Gastroesophageal sphincter (tissue), 4 donors: ENCODE measurements around the gene G6PC3. TPM values are rescaled to one million over a fixed set of nuclear protein-coding genes. Genes with fewer than 3 reads are reported as not detected.
A peak's percentile ranks its signal among the peaks of the same experiment; 100 is the strongest.

ENCODE experiments used
- ATAC-seq: fragments of 150-250 bp; one replicate; pipeline ENCODE4 v1.9.1; 2016; ENCODE audit warnings: mild to moderate bottlenecking, moderate library complexity
- H3K27ac ChIP-seq, 4 donors: fragments of 200-600 bp; sonication (generic) in 3 of 4; 1 replicate in 3 of 4; 2 replicates in 1 of 4; pipeline ENCODE4 v1.5.1; 2016 to 2019
- H3K27me3 ChIP-seq: fragments of 200-600 bp; sonication (generic); one replicate; pipeline ENCODE4 v1.5.1; 2019
- H3K36me3 ChIP-seq, 2 donors: fragments of 200-600 bp; sonication (generic); one replicate each; pipeline ENCODE4 v1.5.1; 2019; ENCODE audit warnings: control low read depth in 1 of 2
- H3K4me1 ChIP-seq, 3 donors: fragments of 200-600 bp; sonication (generic); 1 replicate in 2 of 3; 2 replicates in 1 of 3; pipeline ENCODE4 v1.5.1; 2016 to 2019; ENCODE audit warnings: control low read depth in 2 of 3
- H3K4me3 ChIP-seq, 2 donors: fragments of 200-600 bp; sonication (generic); one replicate each; pipeline ENCODE4 v1.5.1; 2019; ENCODE audit warnings: mild to moderate bottlenecking in 1 of 2, moderate library complexity in 1 of 2
- H3K9me3 ChIP-seq, 3 donors: fragments of 200-600 bp; sonication (generic); one replicate each; pipeline ENCODE4 v1.5.1; 2017 to 2019; ENCODE audit warnings: control low read depth in 2 of 3
- EP300 ChIP-seq: sonication (generic); formaldehyde crosslinking; IDR thresholded peaks from one replicate; pipeline ENCODE4 v1.6.1; 2017; ENCODE audit warnings: antibody characterized with exemption, mild to moderate bottlenecking
- POLR2A ChIP-seq, 2 donors: fragments of 450-650 bp; IDR thresholded peaks; one replicate each; pipeline ENCODE4 v1.6.1; 2017; ENCODE audit warnings: antibody characterized with exemption in 2 of 2, mild to moderate bottlenecking in 2 of 2, moderate library complexity in 1 of 2
- POLR2AphosphoS5 ChIP-seq: sonication (generic); formaldehyde crosslinking; IDR thresholded peaks from one replicate; pipeline ENCODE4 v1.6.1; 2017; ENCODE audit warnings: antibody characterized with exemption
- WGBS, 2 donors: methylation state at CpG; one replicate each; pipeline ENCODE4 v1.1.5; 2018; ENCODE audit warnings: low coverage in 1 of 2; 5-methylcytosine and 5-hydroxymethylcytosine counted together
- total RNA-seq, 4 donors: library from RNA; depleted of rRNA; stranded (reverse); fragments of >200 nt; gene quantifications; one replicate each; pipeline ENCODE4 v1.1.0, GENCODE V29; 2016
- TF ChIP-seq, protein P1 (sequence below), 4 experiments: fragments of 200-600 bp in 2 of 4; fragments of 450-650 bp in 2 of 4; sonication (generic) in 1 of 4; IDR thresholded peaks; one replicate each; pipeline ENCODE4 v1.5.1; 2017 to 2019; ENCODE audit warnings: antibody characterized with exemption in 4 of 4, mild to moderate bottlenecking in 2 of 4, moderate library complexity in 2 of 4

G6PC3 gene
- total RNA-seq, 4 donors from 2014 or later, result 22.1 to 27.5 (median 26.2) TPM

DNA sequence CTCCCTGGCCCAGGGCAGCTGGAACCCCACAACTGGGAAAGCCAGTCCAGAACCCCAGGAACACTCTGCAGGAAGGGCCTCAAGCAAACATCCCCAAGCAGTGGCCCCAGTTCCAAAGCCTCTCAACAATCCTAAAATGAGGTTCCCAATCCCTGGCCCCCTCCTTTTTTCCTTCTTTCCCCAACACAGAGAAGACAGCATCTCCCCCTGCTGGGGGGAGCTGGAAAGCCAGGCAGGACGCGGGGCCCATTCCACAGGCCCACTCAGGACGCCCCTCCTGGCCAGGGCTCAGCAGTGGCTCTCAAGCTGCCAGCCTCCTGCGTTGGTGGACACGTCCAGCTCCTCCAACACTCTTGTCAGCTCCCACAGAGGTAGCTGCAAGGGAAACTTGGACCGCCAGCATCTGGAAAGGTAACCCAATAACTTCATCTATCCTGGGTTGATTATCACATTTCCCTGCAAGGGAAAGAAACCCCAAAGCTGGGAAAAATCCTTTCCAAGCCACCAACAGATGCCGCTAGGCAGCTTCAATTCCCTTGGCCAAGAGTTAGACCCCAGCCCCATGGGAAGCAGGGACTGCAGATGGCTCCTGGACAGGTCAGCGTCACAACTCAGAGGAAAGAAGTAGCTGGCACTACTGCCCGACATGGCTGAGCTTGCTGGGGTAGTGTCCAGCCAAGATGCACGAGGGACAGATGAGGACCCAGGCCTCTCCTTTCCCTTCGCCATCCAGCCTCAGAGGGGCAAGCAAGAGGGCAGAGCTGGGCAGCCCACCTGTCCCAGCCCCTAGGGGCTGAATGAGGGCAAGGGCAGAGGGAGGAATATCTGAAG lies 45.3 kb downstream of the G6PC3 start:
- Histone ChIP-seq H3K4me1 (peaks cover 7 to 100% (median 67%) of the 10 kb centered on the region in 3 donors), H3K4me3 (no peak overlapping the region), H3K36me3 (peaks cover 0 to 45% of the 10 kb centered on the region in 2 donors), H3K27ac (peak overlapping the region in 3 of 4 donors; percentile 92 to 98 (median 98)), H3K9me3 (no peaks in the 10 kb centered on the region), H3K27me3 (no peaks in the 10 kb centered on the region)
- no peak for ATAC-seq
- 42% methylated on average over 9 of the region's 11 CpGs; no CpG with 5 or more reads in 1 of the 2 donors for WGBS, 2 donors
- TF ChIP-seq, protein P1, sequence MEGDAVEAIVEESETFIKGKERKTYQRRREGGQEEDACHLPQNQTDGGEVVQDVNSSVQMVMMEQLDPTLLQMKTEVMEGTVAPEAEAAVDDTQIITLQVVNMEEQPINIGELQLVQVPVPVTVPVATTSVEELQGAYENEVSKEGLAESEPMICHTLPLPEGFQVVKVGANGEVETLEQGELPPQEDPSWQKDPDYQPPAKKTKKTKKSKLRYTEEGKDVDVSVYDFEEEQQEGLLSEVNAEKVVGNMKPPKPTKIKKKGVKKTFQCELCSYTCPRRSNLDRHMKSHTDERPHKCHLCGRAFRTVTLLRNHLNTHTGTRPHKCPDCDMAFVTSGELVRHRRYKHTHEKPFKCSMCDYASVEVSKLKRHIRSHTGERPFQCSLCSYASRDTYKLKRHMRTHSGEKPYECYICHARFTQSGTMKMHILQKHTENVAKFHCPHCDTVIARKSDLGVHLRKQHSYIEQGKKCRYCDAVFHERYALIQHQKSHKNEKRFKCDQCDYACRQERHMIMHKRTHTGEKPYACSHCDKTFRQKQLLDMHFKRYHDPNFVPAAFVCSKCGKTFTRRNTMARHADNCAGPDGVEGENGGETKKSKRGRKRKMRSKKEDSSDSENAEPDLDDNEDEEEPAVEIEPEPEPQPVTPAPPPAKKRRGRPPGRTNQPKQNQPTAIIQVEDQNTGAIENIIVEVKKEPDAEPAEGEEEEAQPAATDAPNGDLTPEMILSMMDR (IDR thresholded peaks at IDR 0.05), result peak in 3 of 4 experiments; percentile 71 to 89 (median 88)
- TF ChIP-seq POLR2AphosphoS5, result no peak

DNA sequence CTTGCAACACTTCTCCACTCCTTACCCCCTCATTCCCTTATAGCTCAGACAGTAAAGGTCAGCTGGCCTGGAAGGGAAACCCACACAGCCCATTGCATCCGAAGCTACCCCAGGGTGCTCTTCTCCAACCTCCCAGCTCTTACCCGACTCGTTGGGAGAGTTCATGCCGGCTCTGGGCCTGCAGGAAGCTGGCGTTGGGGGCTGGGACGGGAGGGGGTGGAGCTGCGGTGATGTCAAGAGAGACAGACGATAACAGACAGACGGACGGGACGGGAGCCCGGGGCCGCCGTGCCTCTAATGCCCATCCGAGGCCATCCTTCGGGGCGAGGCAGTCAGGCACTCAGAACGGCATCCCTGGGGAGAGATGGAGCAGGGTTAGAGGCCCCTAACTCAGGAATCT lies 46.8 kb downstream of the G6PC3 start:
- peaks cover 0 to 45% of the 10 kb centered on the region in 2 donors for H3K36me3 ChIP-seq
- no peak overlapping the region for H3K27ac ChIP-seq
- H3K4me1 ChIP-seq, result peaks cover 0 to 100% (median 61%) of the 10 kb centered on the region in 3 donors
- ATAC-seq, result no peak
- TF ChIP-seq POLR2A (IDR thresholded peaks at IDR 0.05), result no peak
- TF ChIP-seq EP300, result no peak
- TF ChIP-seq, protein P1 (IDR thresholded peaks at IDR 0.05), result no peak
- no peak for TF ChIP-seq POLR2AphosphoS5
- no peaks in the 10 kb centered on the region for H3K27me3 ChIP-seq
- H3K9me3 ChIP-seq, result no peaks in the 10 kb centered on the region
- H3K4me3 ChIP-seq, result no peak overlapping the region
- 71% methylated on average over 1 of the region's 18 CpGs; no CpG with 5 or more reads in 1 of the 2 donors for WGBS, 2 donors

DNA sequence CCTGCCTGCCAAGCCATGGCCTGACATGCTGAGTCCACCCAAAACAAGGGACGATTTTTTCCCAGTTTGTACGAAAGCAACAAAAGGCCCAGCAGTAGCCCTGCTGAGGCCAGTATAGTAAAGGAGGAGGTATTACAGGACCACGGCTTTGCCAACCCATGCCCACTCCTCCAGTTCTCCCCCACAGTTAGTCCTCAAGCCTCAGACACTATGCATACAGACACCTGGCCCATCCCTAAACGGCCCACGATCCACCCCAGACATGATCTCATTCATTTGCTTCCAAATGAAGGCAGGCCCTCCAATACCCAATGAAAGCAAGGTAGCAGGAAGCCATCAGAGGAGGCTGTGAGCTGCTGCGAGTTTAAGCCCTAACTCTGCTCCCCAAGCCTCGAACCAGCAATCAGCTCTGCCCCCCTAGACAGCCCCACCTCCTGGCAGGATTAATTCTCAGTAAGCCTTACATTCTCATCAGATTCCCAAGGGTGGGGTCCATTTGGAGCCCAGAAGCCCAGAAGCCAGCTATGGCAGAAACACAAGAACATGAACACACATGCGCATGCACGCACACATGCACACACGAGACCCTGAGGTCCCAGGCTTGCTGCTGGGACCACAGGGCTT lies 48.0 kb downstream of the G6PC3 start:
- Histone ChIP-seq H3K9me3 (no peaks in the 10 kb centered on the region), H3K4me1 (peaks cover 0 to 92% (median 49%) of the 10 kb centered on the region in 3 donors), H3K4me3 (no peak overlapping the region), H3K27me3 (no peaks in the 10 kb centered on the region), H3K36me3 (peaks cover 0 to 44% of the 10 kb centered on the region in 2 donors), H3K27ac (peak overlapping the region in 1 of 4 donors; percentile 31)
- 51% methylated on average over 3 of the region's 10 CpGs; no CpG with 5 or more reads in 1 of the 2 donors for WGBS, 2 donors
- no peak for ATAC-seq
- TF ChIP-seq POLR2A (IDR thresholded peaks at IDR 0.05), result no peak
- TF ChIP-seq, protein P1 (IDR thresholded peaks at IDR 0.05), result no peak
- no peak for TF ChIP-seq EP300
- no peak for TF ChIP-seq POLR2AphosphoS5

DNA sequence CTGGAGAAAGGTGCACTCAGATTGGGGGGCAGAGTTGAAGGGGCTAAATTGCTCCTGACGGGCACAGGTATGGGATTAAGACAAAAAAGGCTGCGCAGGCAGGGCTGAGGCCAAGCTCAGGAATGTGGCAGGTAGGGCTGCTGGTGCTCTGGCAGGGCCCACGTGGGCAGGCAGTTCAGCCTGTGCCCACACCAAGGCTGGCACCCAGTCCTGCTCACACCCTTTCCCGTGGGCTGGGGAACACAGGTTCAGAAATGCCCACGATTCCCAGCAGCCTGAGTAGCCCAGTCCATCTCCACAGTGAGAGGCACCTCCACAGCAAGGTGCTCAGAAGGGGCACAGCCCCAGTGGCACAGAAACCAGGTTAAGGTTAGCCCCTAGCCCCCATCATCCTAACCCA lies 48.5 kb downstream of the G6PC3 start:
- H3K36me3 ChIP-seq, result peaks cover 0 to 39% of the 10 kb centered on the region in 2 donors
- peaks cover 0 to 89% (median 45%) of the 10 kb centered on the region in 3 donors for H3K4me1 ChIP-seq
- no peak overlapping the region for H3K4me3 ChIP-seq
- peak overlapping the region in 2 of 4 donors; percentile 23 to 31 for H3K27ac ChIP-seq
- no peak for ATAC-seq
- no peaks in the 10 kb centered on the region for H3K27me3 ChIP-seq
- TF ChIP-seq, protein P1 (IDR thresholded peaks at IDR 0.05), result no peak
- TF ChIP-seq POLR2AphosphoS5 (no peak), EP300 (no peak), POLR2A (IDR thresholded peaks at IDR 0.05) (no peak)
- no peaks in the 10 kb centered on the region for H3K9me3 ChIP-seq
- 100% methylated on average over 1 of the region's 5 CpGs; no CpG with 5 or more reads in 1 of the 2 donors for WGBS, 2 donors
